Measurements from ENCODE around the gene CAPN8.
"Not testable (repeated sequence)": the region's sequence is repeated elsewhere in the genome, so short reads cannot be mapped to it uniquely, and the experiment has no call there.

Gene CAPN8

DNA sequence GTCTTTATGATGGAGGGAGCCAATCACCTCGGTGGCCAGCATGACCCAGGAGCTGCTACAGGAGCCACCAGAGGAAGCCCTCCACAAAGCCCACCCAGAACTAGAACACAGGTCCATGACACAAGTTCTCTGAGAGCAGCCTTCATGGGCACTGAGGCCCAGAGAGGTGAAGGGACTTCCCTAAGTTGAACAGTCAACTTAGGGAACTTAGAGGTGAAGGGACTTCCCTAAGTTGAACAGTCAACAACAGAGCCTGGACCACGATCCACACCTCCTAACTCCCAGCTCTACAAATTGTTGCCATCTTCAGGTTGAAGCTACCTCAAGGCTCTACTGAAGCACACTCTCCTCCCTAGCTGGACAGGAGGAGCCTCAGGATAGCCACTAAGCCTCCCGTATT is 139.5 kb downstream of the CAPN8 start:
- no peak for DNase-seq (ENCODE audit: low spot score)

DNA sequence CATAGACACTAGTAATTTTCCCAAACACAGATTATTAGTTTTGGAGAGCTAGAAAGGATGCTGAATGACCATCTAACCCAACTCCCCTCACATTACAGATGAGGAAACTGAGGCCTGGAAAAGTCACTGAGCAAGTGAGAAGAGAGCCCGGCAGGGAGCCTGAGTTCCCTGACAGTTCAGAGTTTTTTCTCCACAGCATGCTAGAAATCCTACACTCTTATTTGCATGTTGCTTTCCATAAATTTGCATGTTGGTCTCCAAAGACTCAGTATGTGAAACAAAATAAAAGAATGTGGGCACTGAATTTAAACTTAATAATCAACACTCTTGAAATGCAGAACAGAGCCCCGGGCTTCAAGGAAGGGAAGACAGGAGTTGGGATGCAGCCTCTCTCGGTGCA is 140.0 kb downstream of the CAPN8 start:
- DNase-seq (ENCODE audit: low spot score) = no peak

DNA sequence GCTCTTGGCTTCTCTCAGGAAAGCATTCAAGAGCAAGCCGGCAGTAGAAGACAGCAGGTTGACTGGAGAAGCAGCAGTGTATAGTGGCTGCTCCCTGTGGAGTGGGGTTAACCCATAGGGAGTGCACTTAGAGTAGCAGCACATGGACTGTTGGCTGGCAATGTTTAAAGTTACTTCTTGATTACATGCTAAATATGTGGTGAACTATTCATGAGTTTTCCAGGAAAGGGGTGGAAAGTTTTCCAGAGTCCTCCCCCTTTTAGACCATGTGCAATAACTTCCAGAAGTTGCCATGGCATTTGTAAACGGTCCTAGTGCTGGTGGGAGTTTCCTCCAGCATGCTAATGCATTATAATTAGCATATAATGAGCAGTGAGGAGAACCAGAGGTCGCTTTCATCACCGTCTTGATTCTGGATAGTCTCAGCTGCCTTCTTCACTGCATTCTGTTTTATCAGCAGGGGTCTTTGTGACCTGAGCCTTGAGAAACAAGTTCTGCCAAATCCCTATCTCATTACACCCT is 140.5 kb downstream of the CAPN8 start:
- no peak for DNase-seq (ENCODE audit: low spot score)

DNA sequence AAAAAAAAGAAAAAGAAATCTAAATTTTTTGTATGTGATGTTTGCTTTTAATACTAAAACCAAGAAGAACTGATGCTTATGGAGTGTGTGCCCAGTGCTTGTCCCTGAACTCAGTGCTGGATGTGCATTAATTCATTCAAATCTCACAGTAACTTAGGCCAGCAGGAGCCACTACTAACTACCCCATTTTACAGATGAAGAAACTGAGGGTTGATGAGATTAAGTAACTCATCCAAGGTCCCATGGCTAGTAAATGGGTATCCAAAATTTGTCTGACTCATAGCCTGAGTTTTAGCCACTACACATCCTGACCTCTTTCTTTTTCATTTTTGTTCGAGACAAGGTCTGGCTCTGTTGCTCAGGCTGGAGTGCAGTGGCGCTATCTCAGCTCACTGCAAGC is 144.4 kb downstream of the CAPN8 start:
- DNase-seq (ENCODE audit: low spot score) = no peak

DNA sequence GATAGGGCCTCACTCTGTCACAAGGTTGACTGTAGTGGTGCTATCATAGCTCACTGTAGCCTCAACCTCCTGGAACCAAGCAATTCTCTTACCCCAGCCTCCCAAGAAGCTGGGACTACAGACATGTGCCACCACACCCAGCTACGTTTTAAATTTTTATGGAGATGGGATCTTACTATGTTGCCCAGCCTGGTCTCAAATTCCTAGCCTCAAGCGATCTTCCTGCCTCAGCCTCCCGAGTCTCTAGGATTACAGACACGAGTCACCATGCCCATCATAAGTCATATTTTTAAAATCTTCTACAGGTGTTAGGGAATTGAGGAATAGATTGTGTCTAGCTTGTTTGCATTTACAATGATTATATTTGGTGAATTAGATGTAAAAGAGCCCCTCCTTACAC is 145.3 kb downstream of the CAPN8 start:
- DNase-seq (ENCODE audit: low spot score) = no peak

DNA sequence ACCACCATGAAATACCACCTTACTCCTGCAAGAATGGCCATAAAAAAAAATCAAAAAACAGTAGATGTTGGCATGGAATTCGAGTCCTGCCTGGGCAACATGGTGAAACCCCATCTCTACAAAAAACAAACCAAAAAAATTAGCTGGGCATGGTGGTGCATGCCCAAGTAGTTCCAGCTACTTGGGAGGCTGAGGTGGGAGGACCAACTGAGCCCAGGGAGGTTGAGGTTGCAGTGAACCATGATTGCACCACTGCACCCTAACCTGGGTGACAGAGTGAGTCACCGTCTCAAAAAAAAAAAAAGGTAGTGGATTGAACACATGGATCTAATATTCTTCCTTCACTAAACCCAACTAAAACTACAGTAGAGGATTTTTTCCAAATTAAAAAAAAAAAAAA is 146.4 kb downstream of the CAPN8 start:
- DNase-seq (ENCODE audit: low spot score) = no peak

DNA sequence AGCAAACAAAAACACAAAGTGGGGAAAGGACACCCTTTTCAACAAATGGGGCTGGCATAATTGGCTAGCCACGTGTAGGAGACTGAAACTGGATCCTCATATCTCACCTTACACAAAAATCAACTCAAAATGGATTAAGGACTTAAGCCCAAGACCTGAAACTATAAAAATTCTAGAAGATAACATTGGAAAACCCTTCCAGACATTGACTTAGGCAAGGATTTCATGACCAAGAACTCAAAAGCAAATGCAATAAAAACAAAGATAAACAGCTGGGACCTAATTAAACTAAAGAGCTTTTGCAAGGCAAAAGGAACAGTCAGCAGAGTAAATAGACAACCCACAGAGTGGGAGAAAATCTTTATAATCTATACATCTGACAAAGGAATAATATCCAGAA is 146.9 kb downstream of the CAPN8 start:
- not testable (repeated sequence) for DNase-seq (ENCODE audit: low spot score)

DNA sequence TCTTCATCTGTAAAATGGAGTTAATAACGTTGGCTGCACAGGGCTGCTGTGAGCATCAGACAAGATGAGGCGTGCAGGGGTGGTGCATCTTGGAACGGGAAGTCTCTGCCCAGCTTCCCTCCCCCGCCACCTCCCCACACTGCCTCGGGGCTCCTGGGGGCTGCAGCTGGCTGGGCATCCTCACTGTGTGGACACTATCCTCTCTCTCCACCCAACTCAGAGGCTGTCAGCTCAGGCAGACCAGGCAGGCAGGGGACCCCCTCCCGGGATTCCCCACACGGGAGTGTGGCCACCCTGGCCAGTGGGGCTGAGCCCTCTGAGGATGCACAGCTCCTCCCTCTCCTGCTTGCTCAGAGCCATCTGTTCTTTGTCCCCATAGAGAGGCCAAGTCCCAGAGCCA is 149.6 kb downstream of the CAPN8 start:
- no peak for DNase-seq (ENCODE audit: low spot score)

DNA sequence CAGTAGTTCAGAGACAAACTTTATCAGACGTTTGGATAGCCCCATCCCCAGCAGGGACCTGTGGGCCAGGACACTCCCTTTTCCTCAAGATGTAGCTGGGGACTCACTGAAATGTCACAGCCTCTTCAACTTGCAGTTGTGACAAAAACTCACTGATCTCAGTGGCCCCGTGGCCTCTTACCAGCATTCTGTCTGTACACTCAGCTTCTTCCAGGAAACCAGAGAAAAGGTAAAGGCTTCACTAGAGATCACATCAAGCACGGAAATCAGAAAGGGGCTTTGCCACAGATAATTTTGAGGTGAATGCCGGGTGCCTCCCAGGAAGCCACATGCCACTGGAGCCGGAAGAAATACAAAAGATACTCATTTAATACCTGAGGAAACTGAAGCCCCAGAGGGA is 150.1 kb downstream of the CAPN8 start:
- DNase-seq (ENCODE audit: low spot score) = no peak

DNA sequence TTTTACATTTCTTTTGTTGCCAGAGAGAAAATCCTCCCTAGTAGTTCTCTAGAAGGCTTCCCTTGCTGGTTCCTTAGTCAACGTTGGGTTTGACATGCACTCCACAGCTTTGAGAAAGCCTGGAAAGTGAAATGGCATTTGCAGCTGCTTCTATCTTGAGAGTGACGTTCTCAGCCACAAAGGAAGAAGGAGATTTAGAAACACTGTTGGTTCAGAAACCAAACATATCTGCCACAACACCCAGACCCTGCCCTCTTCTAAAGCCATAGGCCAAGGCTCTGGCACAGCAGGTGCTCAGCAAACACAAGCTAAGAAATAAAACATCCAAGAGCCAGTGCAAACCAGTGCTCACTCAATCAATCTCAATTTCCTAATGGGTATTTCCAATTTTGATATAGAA is 150.9 kb downstream of the CAPN8 start:
- no peak for DNase-seq (ENCODE audit: low spot score)

DNA sequence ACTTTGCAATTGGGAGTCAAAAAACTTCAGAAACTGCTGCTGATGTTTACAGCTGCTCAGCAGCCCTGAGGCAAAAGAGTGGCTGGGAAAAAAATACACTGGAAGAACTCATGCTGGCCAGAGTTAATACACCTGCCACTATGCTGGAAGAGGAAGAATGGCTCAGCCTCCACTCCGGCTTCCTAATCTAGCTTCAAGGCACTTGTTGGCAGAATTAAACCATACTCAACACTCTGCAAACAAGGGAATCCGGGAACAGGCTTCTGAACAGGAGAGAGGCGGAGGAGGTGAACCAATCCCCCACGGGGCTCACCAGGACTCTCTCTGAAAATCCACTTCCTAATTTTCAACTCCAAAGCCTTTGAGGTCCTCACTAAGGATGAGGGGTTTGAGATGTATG is 152.2 kb downstream of the CAPN8 start:
- DNase-seq (ENCODE audit: low spot score) = no peak

DNA sequence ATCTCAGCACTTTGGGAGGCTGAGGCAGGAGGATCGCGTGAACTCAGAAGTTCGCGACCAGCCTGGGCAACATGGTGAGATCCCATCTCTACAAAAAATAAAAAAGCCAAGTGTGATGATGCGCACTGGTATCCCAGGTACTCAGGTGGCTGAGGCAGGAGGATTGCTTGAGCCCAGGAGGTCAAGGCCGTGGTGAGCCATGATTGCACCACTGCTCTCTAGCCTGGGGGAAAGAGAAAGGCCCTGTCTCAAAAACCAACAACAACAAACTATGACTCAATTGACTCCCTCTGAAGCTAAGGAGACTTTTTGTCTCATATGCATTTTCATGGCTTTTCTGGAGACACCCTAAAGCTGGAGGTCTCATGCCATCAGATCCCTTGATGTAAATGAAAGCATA is 153.4 kb downstream of the CAPN8 start:
- DNase-seq (ENCODE audit: low spot score) = peak; percentile 39

DNA sequence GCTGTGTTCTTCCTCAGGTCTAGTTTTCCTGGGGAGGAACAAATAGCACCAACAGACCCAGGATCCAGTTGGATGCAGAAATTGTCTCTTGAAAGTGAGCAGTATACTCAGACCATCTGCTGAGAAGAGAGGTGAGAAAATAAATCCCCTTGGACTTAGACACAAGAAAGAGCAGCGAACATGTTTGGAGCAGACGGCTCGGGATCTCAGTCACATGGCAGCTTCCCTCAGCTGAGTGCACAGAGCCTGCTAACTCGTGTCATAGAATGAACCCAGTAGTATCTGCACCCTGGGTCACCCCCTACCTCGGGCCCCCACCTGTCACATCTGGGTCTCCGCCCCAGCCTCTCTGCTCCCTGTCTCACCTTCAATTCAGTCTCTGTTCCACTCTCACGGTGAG is 156.7 kb downstream of the CAPN8 start:
- DNase-seq (ENCODE audit: low spot score) = no peak

DNA sequence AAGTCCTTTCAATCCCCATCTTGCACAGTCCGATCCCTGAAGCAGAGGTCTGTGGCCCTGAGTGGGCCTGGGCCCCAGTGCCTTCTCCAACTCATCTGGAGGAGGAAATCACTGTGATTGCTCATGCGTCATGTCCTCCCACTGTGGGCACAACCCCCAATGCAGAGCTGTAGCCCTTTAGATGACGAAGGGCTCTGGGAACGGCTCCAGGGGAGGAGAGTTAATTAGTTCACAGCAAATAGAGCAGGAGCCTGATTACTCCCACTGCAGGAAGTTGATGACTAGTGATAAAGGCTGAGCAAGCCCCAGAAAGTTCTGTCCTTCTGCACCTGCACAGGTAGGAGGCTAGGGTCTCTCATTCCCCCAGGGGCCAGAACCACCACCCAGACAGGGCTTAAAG is 160.8 kb downstream of the CAPN8 start:
- peak; percentile 97 for DNase-seq (ENCODE audit: low spot score)

DNA sequence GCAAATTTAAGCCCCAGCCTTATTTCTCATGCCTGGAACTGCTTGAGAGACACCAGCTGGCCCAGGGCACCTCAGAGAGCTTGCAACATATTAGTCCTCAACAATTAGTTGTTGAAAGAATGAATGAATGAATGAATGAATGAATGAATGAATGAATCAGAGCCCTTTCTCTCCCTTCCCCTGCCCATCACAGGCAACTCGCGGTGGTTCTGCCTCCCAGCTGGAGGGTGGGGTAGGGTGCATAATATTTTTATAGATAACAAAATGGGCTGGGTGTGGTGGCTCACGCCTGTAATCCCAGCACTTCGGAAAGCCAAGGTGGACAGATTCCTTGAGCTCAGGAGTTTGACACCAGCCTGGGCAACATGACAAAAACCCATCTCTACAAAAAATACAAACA is 162.2 kb downstream of the CAPN8 start:
- no peak for DNase-seq (ENCODE audit: low spot score)

DNA sequence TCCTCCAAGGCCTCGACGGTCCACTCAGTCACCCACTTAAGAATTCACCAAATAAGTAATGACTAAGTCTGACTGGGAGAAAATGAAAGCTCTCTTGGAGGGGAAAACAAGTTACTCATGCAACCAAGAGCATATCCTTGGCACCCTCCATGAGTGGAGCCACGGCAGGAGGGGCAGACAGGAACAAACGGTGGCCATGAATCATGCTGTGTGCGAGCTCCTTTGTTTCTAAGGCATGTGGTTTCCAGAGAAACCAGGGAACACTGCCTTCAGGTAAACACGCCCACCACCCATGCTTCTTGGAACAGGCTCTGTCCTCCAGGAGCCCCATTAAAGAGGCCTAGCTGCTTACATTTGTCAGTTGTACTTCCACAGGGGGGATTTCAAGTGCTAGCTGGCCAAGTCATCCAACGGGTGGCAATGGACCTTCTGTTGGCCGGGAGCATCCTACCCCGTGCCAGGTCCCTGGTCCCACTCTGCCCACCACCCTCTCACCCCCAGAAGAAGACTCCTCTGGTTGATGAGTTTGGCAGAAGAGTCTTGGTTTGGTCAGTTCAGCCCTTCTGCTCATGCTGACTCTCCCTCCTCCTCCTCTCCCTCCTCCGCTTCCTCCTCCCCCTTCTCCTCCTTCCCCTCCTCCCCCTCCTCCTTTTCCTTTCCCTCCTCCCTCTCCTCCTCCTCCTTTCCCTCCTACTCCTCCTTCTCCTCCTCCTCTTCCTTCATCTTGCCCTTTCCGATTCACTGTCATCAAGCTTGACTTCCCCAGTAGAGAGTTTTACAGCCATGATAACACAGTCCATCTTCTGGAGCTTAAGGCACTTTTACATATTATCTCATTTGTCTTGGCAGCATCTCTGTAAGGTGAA is 164.7 kb downstream of the CAPN8 start:
- peak; percentile 100 for DNase-seq (ENCODE audit: low spot score)

DNA sequence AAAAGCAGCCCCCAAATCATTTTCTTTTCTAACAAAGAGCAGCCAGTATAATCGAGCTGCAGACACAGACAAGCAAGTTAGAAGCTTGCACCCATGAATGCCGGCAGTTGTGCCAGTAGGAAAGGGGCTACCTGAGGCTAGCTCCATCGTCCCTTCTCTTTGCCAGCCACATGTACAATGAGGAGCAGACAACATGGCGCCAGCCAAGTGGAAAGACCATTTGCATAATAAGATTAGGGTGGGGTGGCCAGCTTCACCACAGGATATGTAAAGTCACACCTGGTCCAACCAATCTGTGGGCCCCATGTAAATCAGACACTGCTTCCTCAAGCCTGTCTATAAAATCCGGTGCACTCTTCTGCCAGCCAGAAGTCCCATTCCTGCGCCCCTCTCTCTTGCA is 168.6 kb downstream of the CAPN8 start:
- DNase-seq (ENCODE audit: low spot score) = no peak

DNA sequence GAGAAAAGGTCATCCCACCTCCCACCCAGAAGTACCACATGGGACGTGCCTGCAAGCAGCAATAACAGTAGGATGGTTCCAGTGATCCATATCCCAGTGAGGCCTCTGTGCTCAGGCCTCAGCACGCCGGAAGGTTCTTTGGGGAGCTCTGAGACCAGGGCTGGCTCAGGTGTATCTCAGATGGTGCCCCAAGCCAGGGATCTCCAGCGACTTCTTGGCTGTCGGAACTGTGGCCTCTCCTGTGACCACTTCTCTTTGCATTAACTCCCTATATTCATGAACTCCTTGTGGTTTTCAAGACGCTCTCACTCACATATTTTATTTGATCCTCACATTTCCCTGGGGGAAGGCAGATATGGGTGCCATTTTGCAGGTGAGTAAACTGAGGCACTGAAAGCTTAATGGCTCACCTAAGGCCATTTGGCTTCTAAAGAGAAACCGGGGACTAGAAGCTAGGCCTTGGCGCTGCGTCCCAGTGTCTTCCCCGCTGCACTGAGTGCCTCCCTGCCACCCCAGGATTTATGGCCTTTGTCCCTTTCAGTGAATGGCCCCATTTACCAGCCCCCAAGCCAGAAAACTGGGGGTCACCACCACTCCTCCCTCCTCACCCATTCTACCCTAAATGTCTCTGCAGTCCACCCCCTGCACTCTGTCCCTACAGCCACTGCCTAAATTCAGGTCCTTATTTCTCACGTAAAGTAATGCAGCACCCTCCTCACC is 170.4 kb downstream of the CAPN8 start:
- DNase-seq (ENCODE audit: low spot score) = no peak

DNA sequence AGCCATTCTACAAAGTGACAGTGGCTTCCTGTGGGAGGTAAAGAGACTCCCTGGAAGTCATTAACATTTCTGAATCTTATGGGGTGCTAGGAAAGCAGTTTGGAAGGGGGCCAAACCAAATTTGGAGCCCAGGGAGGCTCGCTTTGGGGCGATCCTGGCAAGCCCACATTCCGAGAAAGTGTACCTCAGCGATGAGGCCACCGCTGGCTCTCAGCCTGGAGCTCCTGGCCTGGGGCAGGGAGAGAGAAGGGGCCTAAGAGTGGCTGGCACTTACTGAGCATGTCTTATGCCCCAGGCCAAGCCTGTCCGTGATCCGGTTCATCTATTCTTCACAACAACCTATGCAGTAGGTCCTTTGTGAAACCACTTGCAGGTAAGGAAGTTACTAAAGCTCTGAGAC is 173.5 kb downstream of the CAPN8 start:
- DNase-seq (ENCODE audit: low spot score) = peak; percentile 50
